NOMO-1 (cell line): Measurements from ENCODE around the gene RALGPS2.
A peak's percentile ranks its signal among the peaks of the same experiment; 100 is the strongest.

Source experiments
- DNase-seq, 2 experiments: peaks; one replicate each; lab custom pipeline; 2025; ENCODE audit not compliant: unreplicated experiment in 2 of 2; lab: John Stamatoyannopoulos, UW

The RALGPS2 gene

GRCh38 chr1:178959543-178960460 is 234.8 kb downstream of the RALGPS2 start:
- no peak for DNase-seq

GRCh38 chr1:178960482-178961240 is 235.6 kb downstream of the RALGPS2 start:
- no peak for DNase-seq

- DNase-seq, result no peak
Measured at GRCh38 chr1:178961331-178961730, 236.3 kb downstream of the RALGPS2 start.

- DNase-seq, result no peak
Measured at GRCh38 chr1:178961868-178962267, 236.8 kb downstream of the RALGPS2 start.

- peak in 1 of 2 experiments; percentile 9 for DNase-seq
Measured at GRCh38 chr1:178962853-178963711, 238.0 kb downstream of the RALGPS2 start.

- no peak for DNase-seq
Measured at GRCh38 chr1:178964469-178965330, 239.7 kb downstream of the RALGPS2 start.

- DNase-seq, result peak in 1 of 2 experiments; percentile 22
Measured at GRCh38 chr1:178966312-178966711, 241.3 kb downstream of the RALGPS2 start.

GRCh38 chr1:178969226-178969987 is 244.4 kb downstream of the RALGPS2 start:
- no peak for DNase-seq

- DNase-seq, result no peak
Measured at GRCh38 chr1:178970184-178970583, 245.1 kb downstream of the RALGPS2 start.
